DND-41 (cell line): ENCODE results near the gene PEAK1.

Experiments
- CTCF ChIP-seq: IDR thresholded peaks from 2 replicates; pipeline ENCODE4 v1.5.1; 2012; ENCODE audit warnings: borderline replicate concordance, low read length, moderate library complexity, mild to moderate bottlenecking; ENCODE audit not compliant: poor library complexity, severe bottlenecking; ENCODE audit errors: extremely low read depth
- EZH2 ChIP-seq: IDR thresholded peaks from 3 replicates; pipeline ENCODE4 v1.6.1; 2012; ENCODE audit warnings: borderline replicate concordance, low read depth, mild to moderate bottlenecking, moderate library complexity, low read length, inconsistent platforms; ENCODE audit not compliant: severe bottlenecking

GRCh38 chr15:77160562-77161478, 259.1 kb downstream of the PEAK1 start:
- TF ChIP-seq CTCF, result no peak
- no peak for TF ChIP-seq EZH2
